ENCODE data around the gene ETV3L.

Gene ETV3L

DNA sequence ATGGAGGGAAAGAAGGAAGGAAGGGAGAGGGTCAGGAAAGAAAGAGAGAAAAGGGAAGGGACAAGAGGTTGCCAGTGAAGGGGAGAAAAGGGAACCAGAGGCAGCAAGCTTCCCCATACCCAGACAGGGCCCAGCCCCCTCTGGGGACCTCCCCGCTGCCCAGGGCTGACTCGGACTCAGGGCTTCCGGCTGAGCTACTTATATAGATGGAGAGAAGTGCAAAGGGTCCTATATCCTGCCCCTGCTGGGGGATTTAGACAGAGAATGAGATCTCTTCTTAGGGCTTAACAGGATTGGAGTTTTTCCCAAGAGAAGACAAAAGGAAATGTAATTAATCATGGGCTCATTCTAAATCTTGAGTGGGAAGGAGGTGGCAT lies at the start of gene ETV3L:
Gene ETV3L, minus strand, starts transcription at position 176 of the 377 bp plus-strand sequence. CDS start 285 bp downstream, outside the sequence.
- no peak for DNase-seq

DNA sequence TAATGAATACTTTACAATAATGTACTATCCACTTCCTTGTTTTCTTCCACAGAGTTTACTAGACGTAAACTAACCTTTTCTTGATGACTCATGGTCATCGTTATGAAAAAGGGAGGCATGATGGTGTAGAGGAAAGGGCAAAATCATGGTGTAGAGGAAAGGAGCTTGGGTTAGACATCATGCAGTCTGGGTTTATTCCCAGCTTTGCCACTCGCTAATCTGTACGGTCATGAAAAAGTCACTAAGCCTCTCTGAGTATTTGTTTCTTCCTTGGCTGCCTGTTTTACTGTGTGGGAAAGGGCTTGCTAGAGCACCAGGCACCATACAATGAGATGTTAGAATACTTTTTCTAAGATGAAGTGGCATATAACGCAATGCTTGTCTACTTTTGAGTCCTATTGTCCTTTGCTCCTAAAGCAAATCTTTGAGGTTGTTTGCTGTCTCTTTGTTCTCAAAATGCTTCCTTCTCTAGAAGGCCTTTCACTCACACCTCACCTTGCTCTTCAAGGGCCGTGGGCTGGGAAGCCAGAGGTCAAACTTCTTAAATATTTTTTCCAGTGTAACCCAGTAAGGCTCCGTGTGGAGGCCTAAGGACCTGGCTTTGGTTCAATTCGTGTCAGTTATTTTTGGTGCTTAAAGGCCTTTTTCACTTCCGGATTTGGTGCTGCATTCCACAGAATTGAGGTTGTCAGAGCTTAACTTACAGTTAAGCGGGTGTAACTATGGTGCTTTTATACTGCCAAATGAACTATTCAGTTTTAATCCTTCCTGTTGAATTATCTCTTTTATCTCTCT lies 48.5 kb upstream of the ETV3L start:
- DNase-seq = no peak

DNA sequence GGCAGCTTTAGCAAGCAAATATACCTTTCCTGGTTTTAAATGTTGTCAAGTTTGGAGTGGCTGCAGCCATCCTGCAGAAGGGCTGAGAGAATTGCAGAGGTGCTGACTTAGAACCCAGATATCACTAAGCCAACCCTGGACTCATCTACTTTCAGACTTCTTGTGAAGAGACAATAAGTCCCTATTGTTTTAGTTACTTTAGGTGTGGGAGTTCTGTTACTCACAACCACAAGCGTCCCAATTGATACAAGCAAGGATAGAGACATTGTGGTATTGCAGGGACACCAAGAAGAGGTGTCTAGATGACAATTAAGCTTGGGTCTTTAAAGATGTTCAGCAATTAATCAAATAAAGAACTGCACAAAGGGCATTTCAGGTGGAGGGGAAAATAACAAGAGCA lies 47.4 kb upstream of the ETV3L start:
- DNase-seq = no peak

DNA sequence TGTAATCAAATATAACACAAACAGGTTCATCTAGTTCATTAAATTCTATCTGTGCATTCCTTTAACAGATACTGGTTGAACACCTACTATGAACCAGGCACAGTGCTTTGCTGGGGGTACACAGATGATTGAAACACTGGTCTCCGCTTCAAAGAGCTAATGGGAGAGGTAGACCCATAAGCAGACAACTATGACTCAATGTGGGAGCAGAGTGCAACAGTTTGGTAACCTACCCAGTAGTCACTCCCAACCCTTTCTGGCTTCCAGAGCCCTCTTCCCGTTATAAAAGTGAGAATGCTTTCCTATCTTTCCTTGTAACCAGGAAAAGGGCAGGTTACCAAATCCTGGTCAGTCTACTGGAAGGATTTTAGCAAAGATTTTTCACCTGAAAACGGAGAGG lies 46.6 kb upstream of the ETV3L start:
- DNase-seq = no peak

- DNase-seq = no peak
These were observed 45.5 kb upstream of the ETV3L start for GRCh38 chr1:157145076-157145475.

GRCh38 chr1:157144509-157144908 lies 44.9 kb upstream of the ETV3L start:
- no peak for DNase-seq

GRCh38 chr1:157142765-157143423 lies 43.3 kb upstream of the ETV3L start:
- DNase-seq = no peak

- DNase-seq = no peak
These were observed 42.6 kb upstream of the ETV3L start for GRCh38 chr1:157142201-157142600.

DNA sequence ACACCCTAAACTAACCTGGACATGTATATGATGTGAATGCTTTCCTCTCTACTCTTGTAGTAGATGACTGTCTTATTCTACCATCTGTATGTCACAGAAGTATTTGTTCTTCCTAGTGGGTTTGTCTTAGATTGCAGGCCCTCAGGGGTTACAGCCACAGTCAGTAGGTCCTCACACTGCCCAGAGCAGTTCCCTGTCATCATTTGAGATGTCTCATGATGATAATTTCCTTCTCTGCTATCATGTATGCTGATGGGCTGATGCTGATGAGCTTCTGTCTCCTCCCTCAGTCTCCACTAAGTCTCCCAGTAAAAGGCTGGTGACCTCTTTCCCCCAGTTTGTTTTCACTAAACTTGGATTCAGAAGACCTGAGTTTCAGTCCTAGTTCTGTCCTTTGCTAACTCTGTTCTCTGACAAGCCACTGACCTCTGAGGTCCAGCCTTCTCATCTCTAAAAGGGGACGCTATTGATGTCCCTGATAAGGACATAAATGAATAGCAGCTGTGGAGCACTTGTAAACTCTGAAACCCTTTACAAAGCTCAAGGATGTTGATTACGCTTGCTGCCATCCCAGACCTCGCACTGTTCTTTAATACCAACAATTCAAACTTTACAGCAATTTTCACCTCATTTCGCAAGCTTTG lies 41.7 kb upstream of the ETV3L start:
- DNase-seq = no peak

- peak; percentile 33 for DNase-seq
These were observed 40.5 kb upstream of the ETV3L start for GRCh38 chr1:157140063-157140588.

- no peak for DNase-seq
These were observed 39.6 kb upstream of the ETV3L start for GRCh38 chr1:157139052-157139715.

DNA sequence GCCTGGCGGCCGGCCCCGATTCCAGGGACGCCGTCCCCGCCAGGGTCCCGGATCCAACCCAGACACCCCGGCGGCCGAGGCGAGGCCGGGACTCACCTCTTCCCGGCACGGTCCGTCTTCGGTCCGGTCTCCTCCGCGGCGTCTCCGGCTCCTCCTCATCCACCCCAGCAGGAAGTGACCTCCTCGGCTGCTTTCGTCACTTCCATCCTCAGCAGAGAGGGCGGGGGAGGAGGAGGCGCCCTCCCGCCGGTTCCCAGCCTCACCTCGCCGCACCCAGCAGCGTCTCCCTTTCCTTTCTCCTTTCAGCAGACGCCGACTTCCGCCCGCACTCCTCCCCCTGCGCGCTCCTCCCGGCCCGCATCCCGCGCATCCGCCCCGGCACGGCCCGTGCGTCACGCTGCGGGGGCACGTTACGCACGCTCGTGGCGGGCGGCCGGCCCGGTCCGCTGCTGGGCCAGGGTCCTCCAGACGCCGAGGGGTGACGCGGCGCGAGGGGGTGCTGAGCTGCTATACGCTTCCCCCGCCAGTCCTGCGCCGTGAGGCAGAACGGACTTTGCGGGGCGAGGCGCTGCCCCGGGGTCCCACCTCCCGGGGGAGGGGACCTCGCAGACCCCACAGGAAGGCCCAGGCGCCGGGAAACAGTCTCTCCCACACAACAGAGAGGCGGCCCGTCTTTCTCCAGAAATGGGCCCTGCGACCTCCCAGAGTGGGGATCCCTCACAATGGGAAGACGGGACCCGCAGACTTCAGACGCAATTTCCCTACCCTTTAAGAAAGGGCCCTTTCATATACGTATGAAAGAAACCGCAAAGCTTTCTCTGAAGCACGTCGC lies 38.8 kb upstream of the ETV3L start, which contains the start of gene ETV3:
Gene ETV3, minus strand, starts transcription at position 176 of the 832 bp plus-strand sequence. CDS start 2,043 bp downstream, outside the sequence.
- DNase-seq = peak; percentile 91

GRCh38 chr1:157137408-157138219 lies 38.0 kb upstream of the ETV3L start:
- no peak for DNase-seq

DNA sequence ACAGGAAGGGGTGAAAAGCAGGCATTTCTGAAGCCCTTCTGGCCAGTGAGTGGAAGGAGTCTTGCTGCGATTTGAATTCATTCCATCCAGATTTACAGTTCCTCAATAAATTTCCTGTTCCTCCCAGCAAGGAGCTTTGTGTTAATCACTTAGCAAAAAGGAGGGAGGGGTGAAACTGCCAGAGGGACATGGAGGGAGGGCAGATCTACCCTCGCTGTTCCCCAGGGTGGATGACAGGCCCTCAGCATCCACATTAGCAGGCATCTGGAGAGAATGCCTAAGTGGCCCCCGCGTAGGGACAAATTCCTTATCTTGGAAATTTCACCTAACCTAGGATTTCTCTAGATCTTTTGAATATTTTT lies 37.4 kb upstream of the ETV3L start:
- no peak for DNase-seq

DNA sequence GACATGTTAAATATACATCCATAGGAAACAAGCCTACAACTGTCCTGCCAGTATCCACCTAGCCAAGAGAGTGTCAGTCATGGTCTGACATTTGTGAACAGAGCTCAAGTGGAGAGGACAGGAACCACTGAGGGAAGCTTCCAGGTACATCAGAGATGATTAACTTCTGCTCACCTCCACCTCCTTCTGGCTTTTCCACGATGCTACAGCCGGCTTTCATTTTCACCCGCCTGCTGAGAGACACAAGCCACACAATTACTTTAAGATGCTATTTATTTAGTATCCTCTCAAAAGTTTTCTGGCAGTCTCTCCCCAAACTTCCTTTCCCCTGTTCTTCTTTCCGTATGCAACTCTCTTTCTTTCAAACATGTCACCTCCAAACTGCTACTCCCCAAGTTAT lies 36.5 kb upstream of the ETV3L start:
- no peak for DNase-seq

GRCh38 chr1:157135646-157136045 lies 36.0 kb upstream of the ETV3L start:
- DNase-seq = no peak

DNA sequence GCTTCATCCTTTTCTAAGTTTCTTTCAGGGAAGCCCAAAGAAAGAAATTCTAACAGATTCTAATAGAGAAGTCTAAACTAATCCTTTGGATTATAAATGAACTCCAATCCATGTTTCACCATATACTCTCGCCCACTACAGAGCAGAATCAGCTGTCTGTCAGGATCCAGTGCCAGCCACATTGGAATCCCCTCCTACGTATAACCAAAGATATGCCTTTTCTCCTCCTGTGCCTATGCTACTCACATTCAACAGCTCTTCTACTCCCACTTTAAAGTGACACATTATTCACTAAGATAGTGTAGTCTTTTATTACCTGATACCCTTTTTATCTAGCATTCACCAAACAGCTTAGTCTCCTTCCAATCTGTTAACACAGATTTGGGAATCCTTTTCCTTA lies 35.5 kb upstream of the ETV3L start:
- no peak for DNase-seq

GRCh38 chr1:157134442-157134841 lies 34.8 kb upstream of the ETV3L start:
- DNase-seq = no peak

GRCh38 chr1:157133426-157133825 lies 33.8 kb upstream of the ETV3L start:
- no peak for DNase-seq

GRCh38 chr1:157132616-157133167 lies 33.1 kb upstream of the ETV3L start:
- DNase-seq = no peak

GRCh38 chr1:157132111-157132510 lies 32.5 kb upstream of the ETV3L start:
- no peak for DNase-seq

All from stimulated activated CD4-positive, alpha-beta T cell treated with anti-CD3 and anti-CD28 coated beads, Interleukin-1b, Interleukin-23, amount 100 ng/mL, for 48 hours (primary cell).